ENCODE data around the gene PKP4. TPM values are rescaled to one million over a fixed set of nuclear protein-coding genes. Genes with fewer than 3 reads are reported as not detected.

PKP4 gene
- total and polyA plus RNA-seq, 2 donors (not counting 1 experiment from before 2014, with no cell fraction given): 2.0 to 13.3 TPM

- H3K9ac ChIP-seq (ENCODE audit: low read length): no peak overlapping the region
- WGBS (ENCODE audit: insufficient coverage): no CpG with 5 or more reads among the region's 2 CpGs
- intact Hi-C loops (cut with micrococcal nuclease): no loop called here
- Mint-ChIP-seq H3K4me1 (no peaks in the 10 kb centered on the region), H3K4me3 (no peak overlapping the region), H3K9me3 (ENCODE audit: insufficient read depth) (no peaks in the 10 kb centered on the region), H3K27ac (no peak overlapping the region), H3K27me3 (no peaks in the 10 kb centered on the region)
- no peaks in the 10 kb centered on the region for H3K9me3 ChIP-seq (ENCODE audit: control extremely low read depth in 1 of 3, control insufficient read depth in 2 of 3, insufficient read depth in 1 of 3, low read length in 2 of 3)
- DNase-seq: no peak
- POLR2A ChIA-PET: no interaction called here
- CTCF ChIA-PET: no interaction called here
- H3K36me3 ChIP-seq (replicated peaks in 1 of 2; ENCODE audit: control extremely low read depth in 1 of 2, control insufficient read depth in 1 of 2, extremely low read depth in 1 of 2, insufficient read depth in 2 of 2, low read length in 1 of 2): no peaks in the 10 kb centered on the region
- H3K79me2 ChIP-seq (ENCODE audit: control insufficient read depth, insufficient read depth, low read length): no peaks in the 10 kb centered on the region
- TF ChIP-seq CTCF (IDR thresholded peaks at IDR 0.05): no peak
- TF ChIP-seq EZH2 (IDR thresholded peaks at IDR 0.05; ENCODE audit: borderline replicate concordance, insufficient read depth, low read depth, low read length, poor library complexity, severe bottlenecking): no peak
- H3K27ac ChIP-seq (ENCODE audit: low read length in 2 of 2): no peak overlapping the region
- H4K20me1 ChIP-seq (ENCODE audit: control insufficient read depth, insufficient read depth, low read length, poor library complexity, severe bottlenecking): no peaks in the 10 kb centered on the region
- H3K4me3 ChIP-seq (ENCODE audit: control extremely low read depth in 1 of 5, extremely low read depth in 1 of 5, insufficient read depth in 1 of 5, low read depth in 2 of 5, low read length in 4 of 5): no peak overlapping the region
- ATAC-seq (ENCODE audit: low read depth): no peak
- no peak overlapping the region for H3K4me2 ChIP-seq (replicated peaks; ENCODE audit: low read depth, low read length, poor library complexity, severe bottlenecking)
- H3K4me1 ChIP-seq (ENCODE audit: control insufficient read depth in 2 of 2, insufficient read depth in 2 of 2, low read length in 2 of 2): no peaks in the 10 kb centered on the region
- H3K27me3 ChIP-seq (replicated peaks in 1 of 4; ENCODE audit: control extremely low read depth in 1 of 4, control insufficient read depth in 3 of 4, insufficient read depth in 4 of 4, low read length in 3 of 4): no peaks in the 10 kb centered on the region
- no peak overlapping the region for H2AFZ ChIP-seq (ENCODE audit: insufficient read depth, low read depth, low read length, poor library complexity, severe bottlenecking)
Measured at GRCh38 chr2:158619496-158619895, 162.7 kb downstream of the PKP4 start.

- TF ChIP-seq EZH2 (IDR thresholded peaks at IDR 0.05; ENCODE audit: borderline replicate concordance, insufficient read depth, low read depth, low read length, poor library complexity, severe bottlenecking) (no peak), CTCF (IDR thresholded peaks at IDR 0.05) (no peak)
- Mint-ChIP-seq H3K4me3 (no peak overlapping the region), H3K27ac (no peak overlapping the region), H3K27me3 (no peaks in the 10 kb centered on the region), H3K4me1 (no peaks in the 10 kb centered on the region), H3K9me3 (ENCODE audit: insufficient read depth) (no peaks in the 10 kb centered on the region)
- Histone ChIP-seq H3K27ac (ENCODE audit: low read length in 2 of 2) (no peak overlapping the region), H3K36me3 (replicated peaks in 1 of 2; ENCODE audit: control extremely low read depth in 1 of 2, control insufficient read depth in 1 of 2, extremely low read depth in 1 of 2, insufficient read depth in 2 of 2, low read length in 1 of 2) (peaks cover 0 to 4% of the 10 kb centered on the region in 2 experiments), H3K4me1 (ENCODE audit: control insufficient read depth in 2 of 2, insufficient read depth in 2 of 2, low read length in 2 of 2) (no peaks in the 10 kb centered on the region), H3K9ac (ENCODE audit: low read length) (no peak overlapping the region), H3K9me3 (ENCODE audit: control extremely low read depth in 1 of 3, control insufficient read depth in 2 of 3, insufficient read depth in 1 of 3, low read length in 2 of 3) (no peaks in the 10 kb centered on the region), H3K79me2 (ENCODE audit: control insufficient read depth, insufficient read depth, low read length) (no peaks in the 10 kb centered on the region), H3K4me3 (ENCODE audit: control extremely low read depth in 1 of 5, extremely low read depth in 1 of 5, insufficient read depth in 1 of 5, low read depth in 2 of 5, low read length in 4 of 5) (no peak overlapping the region), H3K27me3 (replicated peaks in 1 of 4; ENCODE audit: control extremely low read depth in 1 of 4, control insufficient read depth in 3 of 4, insufficient read depth in 4 of 4, low read length in 3 of 4) (no peaks in the 10 kb centered on the region), H3K4me2 (replicated peaks; ENCODE audit: low read depth, low read length, poor library complexity, severe bottlenecking) (no peak overlapping the region), H2AFZ (ENCODE audit: insufficient read depth, low read depth, low read length, poor library complexity, severe bottlenecking) (no peak overlapping the region), H4K20me1 (ENCODE audit: control insufficient read depth, insufficient read depth, low read length, poor library complexity, severe bottlenecking) (no peaks in the 10 kb centered on the region)
- POLR2A ChIA-PET: no interaction called here
- ATAC-seq (ENCODE audit: low read depth): no peak
- DNase-seq: no peak
- CTCF ChIA-PET: no interaction called here
- intact Hi-C loops (cut with micrococcal nuclease): no loop called here
- WGBS (ENCODE audit: insufficient coverage): no CpG with 5 or more reads among the region's 2 CpGs
Measured at GRCh38 chr2:158620656-158621055, 163.9 kb downstream of the PKP4 start.
